H1 (cell line): ENCODE measurements around the gene SLC2A5. TPM values are rescaled to one million over a fixed set of nuclear protein-coding genes. Genes with fewer than 3 reads are reported as not detected.

Source experiments
- CTCF ChIA-PET: fragments of 300-600 bp; sonication (Branson Sonifier 250); formaldehyde crosslinking; loops from one replicate; lab custom pipeline; 2021; ENCODE audit not compliant: partially characterized antibody; lab: Charles Lee
- POLR2A ChIA-PET: fragments of 300-600 bp; sonication (Branson Sonifier 250); formaldehyde crosslinking; loops from one replicate; lab custom pipeline; 2021; ENCODE audit warnings: inconsistent platforms; ENCODE audit not compliant: partially characterized antibody; lab: Charles Lee
- DNase-seq, 2 experiments: peaks; one replicate each; pipeline versions ENCODE4 v3.0.0 to v3.0.0-alpha.2; 2010 to 2022; ENCODE audit warnings: low spot score in 2 of 2, low read depth in 1 of 2, mixed read lengths in 1 of 2
- FAIRE-seq: peaks from 2 replicates; lab custom pipeline; 2011; peaks lifted over from hg19 to GRCh38; lab: Jason Lieb, UNC
- H2AFZ ChIP-seq: 2 replicates; pipeline ENCODE4 v1.8.1; 2012; ENCODE audit warnings: low read length, inconsistent platforms
- H2AK5ac ChIP-seq: 2 replicates; pipeline ENCODE4 v1.6.1; 2013; ENCODE audit warnings: low read depth, low read length
- H2BK120ac ChIP-seq: replicated peaks from 2 replicates; pipeline ENCODE3; 2013; ENCODE audit warnings: low read depth, low read length, inconsistent platforms
- H2BK12ac ChIP-seq: 2 replicates; pipeline ENCODE4 v1.6.1; 2013; ENCODE audit warnings: low read depth, low read length
- H2BK15ac ChIP-seq: 2 replicates; pipeline ENCODE4 v1.6.1; 2013; ENCODE audit warnings: low read length
- H2BK20ac ChIP-seq: 2 replicates; pipeline ENCODE4 v1.6.1; 2013; ENCODE audit warnings: low read length
- H2BK5ac ChIP-seq: 2 replicates; pipeline ENCODE4 v1.6.1; 2013; ENCODE audit warnings: low read depth, low read length
- H3K14ac ChIP-seq: 2 replicates; pipeline ENCODE4 v1.6.1; 2013; ENCODE audit warnings: inconsistent platforms; ENCODE audit not compliant: insufficient read length
- H3K18ac ChIP-seq: 2 replicates; pipeline ENCODE4 v1.6.1; 2013; ENCODE audit warnings: low read length; ENCODE audit errors: extremely low read depth
- H3K23ac ChIP-seq: 2 replicates; pipeline ENCODE4 v1.6.1; 2013; ENCODE audit warnings: inconsistent platforms; ENCODE audit not compliant: insufficient read length
- H3K23me2 ChIP-seq: 2 replicates; pipeline ENCODE4 v1.6.1; 2013; ENCODE audit warnings: low read depth, low read length
- H3K27ac ChIP-seq: 2 replicates; pipeline ENCODE4 v1.6.1; 2011; ENCODE audit warnings: low read depth, low read length, inconsistent platforms
- H3K27me3 ChIP-seq, 4 experiments: replicated peaks in 1 of 4; 1 replicate in 1 of 4; 2 replicates in 3 of 4; pipeline versions ENCODE4 v1.6.1 to v1.8.1; 2011 to 2013; ENCODE audit warnings: low read length in 3 of 4, mild to moderate bottlenecking in 3 of 4, inconsistent platforms in 2 of 4, mixed read lengths in 2 of 4, moderate library complexity in 1 of 4; ENCODE audit not compliant: control insufficient read depth in 3 of 4, insufficient read depth in 3 of 4; ENCODE audit errors: extremely low read depth in 1 of 4
- H3K36me3 ChIP-seq, 4 experiments: 2 replicates each; pipeline versions ENCODE4 v1.6.1 to v1.8.1; 2011 to 2013; ENCODE audit warnings: mild to moderate bottlenecking in 4 of 4, low read length in 3 of 4, moderate library complexity in 2 of 4, control low read depth in 1 of 4, inconsistent platforms in 1 of 4; ENCODE audit not compliant: insufficient read depth in 4 of 4, control insufficient read depth in 2 of 4
- H3K4ac ChIP-seq: replicated peaks from 2 replicates; pipeline ENCODE3; 2013; ENCODE audit warnings: low read length, low read depth, mixed read lengths, inconsistent platforms; ENCODE audit not compliant: insufficient read length
- H3K4me1 ChIP-seq, 4 experiments: replicated peaks in 1 of 4; 1 replicate in 1 of 4; 2 replicates in 3 of 4; pipeline versions ENCODE4 v1.6.1 to v1.8.1; 2011 to 2013; ENCODE audit warnings: low read length in 3 of 4, inconsistent platforms in 2 of 4, mixed read lengths in 1 of 4; ENCODE audit not compliant: insufficient read depth in 4 of 4, control insufficient read depth in 3 of 4
- H3K4me2 ChIP-seq, 2 experiments: 2 replicates each; pipeline versions ENCODE4 v1.6.1 to v1.8.1; 2011 to 2013; ENCODE audit warnings: low read depth in 2 of 2, low read length in 2 of 2, control low read depth in 1 of 2, inconsistent platforms in 1 of 2, mild to moderate bottlenecking in 1 of 2; ENCODE audit not compliant: insufficient read depth in 1 of 2
- H3K4me3 ChIP-seq, 4 experiments: fragments of 200-600, 300-600 bp in 1 of 4; sonication (generic), shearing (Covaris generic), sonication (Bioruptor Twin) in 1 of 4; 2 replicates each; pipeline versions ENCODE4 v1.5.1 to v1.8.1; 2011 to 2016; ENCODE audit warnings: low read length in 4 of 4, low read depth in 3 of 4, control low read depth in 2 of 4, inconsistent platforms in 2 of 4, mild to moderate bottlenecking in 2 of 4, mixed read lengths in 1 of 4, moderate library complexity in 1 of 4; ENCODE audit not compliant: insufficient read depth in 2 of 4; ENCODE audit errors: extremely low read depth in 1 of 4
- H3K56ac ChIP-seq: replicated peaks from 2 replicates; pipeline ENCODE3; 2013; ENCODE audit warnings: low read depth, mild to moderate bottlenecking, mixed read lengths, low read length, inconsistent platforms; ENCODE audit not compliant: insufficient read length
- H3K79me1 ChIP-seq: 2 replicates; pipeline ENCODE4 v1.6.1; 2013; ENCODE audit warnings: low read depth, low read length, control low read depth
- H3K79me2 ChIP-seq, 2 experiments: 2 replicates each; pipeline versions ENCODE4 v1.6.1 to v1.8.1; 2012 to 2013; ENCODE audit warnings: low read length in 2 of 2, mild to moderate bottlenecking in 2 of 2, inconsistent platforms in 1 of 2; ENCODE audit not compliant: insufficient read depth in 2 of 2, control insufficient read depth in 1 of 2
- H3K9ac ChIP-seq, 4 experiments: replicated peaks in 1 of 4; 1 replicate in 1 of 4; 2 replicates in 3 of 4; pipeline versions ENCODE4 v1.6.1 to v1.8.1; 2011 to 2013; ENCODE audit warnings: low read depth in 3 of 4, low read length in 3 of 4, control low read depth in 2 of 4, mild to moderate bottlenecking in 2 of 4, moderate library complexity in 2 of 4, inconsistent platforms in 1 of 4; ENCODE audit errors: extremely low read depth in 1 of 4
- H3K9me3 ChIP-seq, 2 experiments: 2 replicates each; pipeline versions ENCODE4 v1.6.1 to v1.8.1; 2012 to 2013; ENCODE audit warnings: mild to moderate bottlenecking in 2 of 2, moderate library complexity in 2 of 2, control low read depth in 1 of 2, inconsistent platforms in 1 of 2, low read depth in 1 of 2, low read length in 1 of 2, mixed read lengths in 1 of 2; ENCODE audit not compliant: insufficient read depth in 2 of 2
- H4K20me1 ChIP-seq, 2 experiments: replicated peaks in 1 of 2; 2 replicates each; pipeline versions ENCODE3 to v1.8.1; 2011 to 2013; ENCODE audit warnings: inconsistent platforms in 2 of 2, low read length in 2 of 2, mild to moderate bottlenecking in 1 of 2; ENCODE audit not compliant: insufficient read depth in 2 of 2, control insufficient read depth in 1 of 2
- H4K5ac ChIP-seq: 2 replicates; pipeline ENCODE4 v1.6.1; 2013; ENCODE audit warnings: low read length, low read depth, mixed read lengths, inconsistent platforms; ENCODE audit not compliant: insufficient read length
- H4K8ac ChIP-seq: 2 replicates; pipeline ENCODE4 v1.8.0; 2013; ENCODE audit warnings: mild to moderate bottlenecking, moderate library complexity, low read length, inconsistent platforms; ENCODE audit not compliant: insufficient read depth; ENCODE audit errors: extremely low read depth
- H4K91ac ChIP-seq: replicated peaks from 2 replicates; pipeline ENCODE3; 2013; ENCODE audit warnings: low read length, mixed read lengths, inconsistent platforms; ENCODE audit not compliant: insufficient read length
- ATF3 ChIP-seq: IDR thresholded peaks from 2 replicates; pipeline ENCODE4 v1.6.1; 2011; ENCODE audit warnings: low read depth, mild to moderate bottlenecking, low read length; ENCODE audit not compliant: insufficient read depth
- CREB1 ChIP-seq: IDR thresholded peaks from 2 replicates; pipeline ENCODE4 v1.6.1; 2012; ENCODE audit warnings: inconsistent platforms
- HDAC2 ChIP-seq, 2 experiments: fragments of 300-600 bp in 1 of 2; sonication (generic) in 1 of 2; IDR thresholded peaks; 2 replicates each; pipeline ENCODE4 v1.6.1; 2011 to 2012; ENCODE audit warnings: low read depth in 2 of 2, low read length in 2 of 2, mild to moderate bottlenecking in 2 of 2, moderate library complexity in 2 of 2, borderline replicate concordance in 1 of 2, inconsistent platforms in 1 of 2
- KDM1A ChIP-seq: fragments of 200-600, 300-600 bp; sonication (generic); IDR thresholded peaks from 2 replicates; pipeline ENCODE4 v1.7.1; 2016; ENCODE audit warnings: mild to moderate bottlenecking, low read length, borderline replicate concordance
- KDM5A ChIP-seq: fragments of 200-600 bp; IDR thresholded peaks from 2 replicates; pipeline ENCODE4 v1.7.1; 2012; ENCODE audit warnings: mild to moderate bottlenecking, low read length, inconsistent platforms, mixed read lengths
- POU5F1 ChIP-seq: IDR thresholded peaks from 2 replicates; pipeline ENCODE4 v1.6.1; 2011; ENCODE audit warnings: low read depth, mild to moderate bottlenecking, low read length, moderate library complexity
- SIX5 ChIP-seq: IDR thresholded peaks from 2 replicates; pipeline ENCODE4 v1.6.1; 2011; ENCODE audit warnings: mild to moderate bottlenecking, low read depth, low read length
- SP2 ChIP-seq: IDR thresholded peaks from 2 replicates; pipeline ENCODE4 v1.6.1; 2012; ENCODE audit warnings: mild to moderate bottlenecking, low read length, inconsistent platforms
- TBP ChIP-seq: IDR thresholded peaks from 2 replicates; pipeline ENCODE4 v1.6.1; 2011; ENCODE audit warnings: low read depth, low read length, improper control_type of control experiment
- ZNF274 ChIP-seq: IDR thresholded peaks from 2 replicates; pipeline ENCODE4 v1.7.0; 2012; ENCODE audit warnings: low read length, borderline replicate concordance; ENCODE audit errors: extremely low read depth
- WGBS, 2 experiments: shearing (Covaris generic) in 1 of 2; methylation state at CpG; one replicate each; pipeline versions ENCODE4 v1.1.6 to v1.1.7; 2013 to 2015; ENCODE audit warnings: low lambda C conversion rate in 2 of 2, mixed read lengths in 2 of 2, inconsistent platforms in 1 of 2, low coverage in 1 of 2, missing lambda C conversion rate in 1 of 2; ENCODE audit not compliant: insufficient replicate concordance in 2 of 2, insufficient coverage in 1 of 2, insufficient read length in 1 of 2; ENCODE audit errors: extremely low coverage in 1 of 2, missing lambda C conversion rate in 1 of 2; 5-methylcytosine and 5-hydroxymethylcytosine counted together
- polyA plus RNA-seq, 7 experiments: library from polyadenylated mRNA; depleted of rRNA in 3 of 7; stranded (reverse) in 5 of 7; unstranded in 2 of 7; fragments of >200 nt in 5 of 7; fragments of 200-250 nt in 2 of 7; gene quantifications; 1 replicate in 5 of 7; 2 replicates in 1 of 7; 4 replicates in 1 of 7; pipeline versions ENCODE4 v1.2.1 to v1.2.3, GENCODE V29; 2011 to 2013; ENCODE audit warnings: missing spikeins in 2 of 7, mixed read lengths in 2 of 7
- total RNA-seq: library from RNA; stranded (reverse); fragmentation: NEBNext Ultra II Directional; extraction: Animal tissue kit (Norgen Biotek cat#: 25700); gene quantifications from 2 replicates; pipeline ENCODE4 v1.2.1, GENCODE V29; 2021

Gene SLC2A5
- total and polyA plus RNA-seq, 2 of the 8 experiments (the other 6 are each of a cell fraction or from before 2014, with no cell fraction given), result 0.12 TPM; not detected in 1

- H3K36me3 ChIP-seq, result no peaks in the 10 kb centered on the region
- H3K9ac ChIP-seq, result no peak overlapping the region
- H4K8ac ChIP-seq, result no peak overlapping the region
- CTCF ChIA-PET, result interaction anchor here (1.2 to 1.3 kb wide), 3 partner anchors 36 to 70 kb away, joined by 3 to 4 read pairs (median 4); no protein-coding TSS in a partner anchor
- no peak overlapping the region for H4K5ac ChIP-seq
- no peak overlapping the region for H3K18ac ChIP-seq
- H3K23me2 ChIP-seq, result no peaks in the 10 kb centered on the region
- no peaks in the 10 kb centered on the region for H3K27me3 ChIP-seq
- no peak overlapping the region for H3K4me2 ChIP-seq
- no peak overlapping the region for H2BK20ac ChIP-seq
- H3K14ac ChIP-seq, result no peak overlapping the region
- no peak for DNase-seq
- H2AK5ac ChIP-seq, result no peak overlapping the region
- no peak for TF ChIP-seq KDM5A
- TF ChIP-seq ZNF274, result no peak
- no peak for TF ChIP-seq ATF3
- TF ChIP-seq TBP, result no peak
- TF ChIP-seq POU5F1, result no peak
- TF ChIP-seq HDAC2 (IDR thresholded peaks at IDR 0.05; ENCODE audit: borderline replicate concordance in 1 of 2, low read depth in 2 of 2, low read length in 2 of 2), result no peak
- TF ChIP-seq KDM1A, result no peak
- TF ChIP-seq CREB1, result no peak
- TF ChIP-seq SP2, result no peak
- no peak for TF ChIP-seq SIX5
- TF ChIP-seq, all 59 proteins: peak for 0
- Histone ChIP-seq H2AFZ (no peak overlapping the region), H2BK120ac (no peak overlapping the region), H3K9me3 (no peaks in the 10 kb centered on the region), H2BK15ac (no peak overlapping the region), H4K20me1 (no peaks in the 10 kb centered on the region), H4K91ac (no peak overlapping the region), H2BK12ac (no peak overlapping the region), H3K4me1 (no peaks in the 10 kb centered on the region), H3K27ac (no peak overlapping the region), H3K79me1 (no peaks in the 10 kb centered on the region), H2BK5ac (no peak overlapping the region), H3K23ac (no peak overlapping the region), H3K4ac (no peak overlapping the region), H3K56ac (no peak overlapping the region), H3K79me2 (no peaks in the 10 kb centered on the region), H3K4me3 (no peak overlapping the region)
- FAIRE-seq, result no peak
- POLR2A ChIA-PET, result no interaction called here
- WGBS, 2 experiments, result 95% methylated on average over 5 of the region's 5 CpGs; no CpG with 5 or more reads in 1 of the 2 experiments
Measured at GRCh38 chr1:9075022-9075421, 5.6 kb upstream of the SLC2A5 start.
